D721Med (cell line): ENCODE data around the gene METTL26.

Source experiments
- DNase-seq: peaks from one replicate; pipeline ENCODE4 v3.0.0; 2011; ENCODE audit warnings: low spot score; ENCODE audit not compliant: insufficient read length
- FAIRE-seq: peaks from 2 replicates; lab custom pipeline; 2011; peaks lifted over from hg19 to GRCh38; lab: Jason Lieb, UNC
- CTCF ChIP-seq: IDR thresholded peaks from 2 replicates; pipeline ENCODE4 v1.5.1; 2012; ENCODE audit warnings: mild to moderate bottlenecking, control low read depth; ENCODE audit not compliant: insufficient read depth; ENCODE audit errors: missing control alignments

Gene METTL26

GRCh38 chr16:586645-587590 lies 49.2 kb downstream of the METTL26 start:
- DNase-seq (no peak), FAIRE-seq (no peak)
- no peak for TF ChIP-seq CTCF

GRCh38 chr16:586047-586644 lies 50.0 kb downstream of the METTL26 start:
- FAIRE-seq (no peak), DNase-seq (no peak)
- no peak for TF ChIP-seq CTCF

- TF ChIP-seq CTCF: no peak
- no peak for FAIRE-seq
- no peak for DNase-seq
Observed at GRCh38 chr16:585351-585750, 50.8 kb downstream of the METTL26 start.
